ENCODE data around the gene GRM3. TPM values are rescaled to one million over a fixed set of nuclear protein-coding genes. Genes with fewer than 3 reads are reported as not detected.

GRM3 gene
- total and polyA plus RNA-seq, 2 donors: 0.05 to 0.07 TPM

GRCh38 chr7:86768967-86769760 lies 125.5 kb downstream of the GRM3 start:
- 71% methylated on average over 4 of the region's 4 CpGs for WGBS
- no peaks in the 10 kb centered on the region for H3K9me3 ChIP-seq (ENCODE audit: control insufficient read depth in 2 of 2, insufficient read depth in 1 of 2, low read length in 1 of 2)
- no peaks in the 10 kb centered on the region for H3K27me3 ChIP-seq (ENCODE audit: control insufficient read depth in 2 of 2, insufficient read depth in 1 of 2, low read length in 1 of 2)
- DNase-seq (ENCODE audit: low read depth in 6 of 9, low spot score in 9 of 9): no peak
- no peak overlapping the region for H3K4me3 ChIP-seq (ENCODE audit: low read length in 2 of 2)
- no peaks in the 10 kb centered on the region for H3K36me3 ChIP-seq (ENCODE audit: control insufficient read depth in 2 of 2, insufficient read depth in 2 of 2, low read length in 1 of 2)
- no peaks in the 10 kb centered on the region for H3K4me1 ChIP-seq (ENCODE audit: control insufficient read depth in 2 of 2, insufficient read depth in 2 of 2, low read length in 2 of 2)
- H3K27ac ChIP-seq (ENCODE audit: low read depth in 1 of 2, low read length in 1 of 2): no peak overlapping the region

DNA sequence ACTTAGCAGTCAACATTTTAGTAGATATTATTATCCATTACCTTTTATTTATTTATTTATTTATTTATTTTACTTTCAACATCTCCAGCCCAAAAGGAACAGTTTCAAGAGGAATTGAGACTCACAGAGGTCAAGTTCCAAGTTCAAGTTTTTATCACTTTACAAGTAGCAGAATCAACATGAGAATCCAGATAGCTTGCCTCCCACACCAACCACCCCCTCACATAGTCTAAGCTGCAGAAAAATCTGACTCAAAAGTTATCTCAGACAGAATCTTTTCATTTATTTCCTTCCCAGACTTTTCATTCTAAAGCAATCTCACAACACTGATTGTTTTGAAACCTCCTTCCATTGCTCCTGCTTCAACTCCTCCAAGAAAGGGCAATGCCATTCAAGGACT lies 129.6 kb downstream of the GRM3 start:
- no peaks in the 10 kb centered on the region for H3K36me3 ChIP-seq (ENCODE audit: control insufficient read depth in 2 of 2, insufficient read depth in 2 of 2, low read length in 1 of 2)
- H3K4me1 ChIP-seq (ENCODE audit: control insufficient read depth in 2 of 2, insufficient read depth in 2 of 2, low read length in 2 of 2): no peaks in the 10 kb centered on the region
- H3K27ac ChIP-seq (ENCODE audit: low read depth in 1 of 2, low read length in 1 of 2): no peak overlapping the region
- no peaks in the 10 kb centered on the region for H3K27me3 ChIP-seq (ENCODE audit: control insufficient read depth in 2 of 2, insufficient read depth in 1 of 2, low read length in 1 of 2)
- H3K9me3 ChIP-seq (ENCODE audit: control insufficient read depth in 2 of 2, insufficient read depth in 1 of 2, low read length in 1 of 2): no peaks in the 10 kb centered on the region
- DNase-seq (ENCODE audit: low read depth in 6 of 9, low spot score in 9 of 9): no peak
- H3K4me3 ChIP-seq (ENCODE audit: low read length in 2 of 2): no peak overlapping the region

DNA sequence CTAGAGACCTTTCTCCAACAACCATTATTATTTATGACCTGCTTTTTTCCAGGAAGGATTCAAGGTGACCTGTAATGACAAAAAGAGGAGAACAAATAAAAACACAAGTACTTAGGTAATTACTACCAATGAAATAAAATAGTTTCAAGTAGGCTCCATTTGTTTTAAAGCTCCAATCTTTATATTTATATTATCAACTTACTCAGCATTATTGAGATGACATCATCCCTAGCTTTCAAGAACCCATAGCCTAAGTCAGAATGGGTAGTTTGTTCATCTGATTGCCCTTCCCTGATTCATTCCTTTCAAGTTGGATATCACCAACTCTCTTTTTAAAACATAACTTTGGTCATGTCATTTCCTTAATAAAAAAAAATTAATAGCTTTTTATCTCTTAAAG lies 131.5 kb downstream of the GRM3 start:
- Histone ChIP-seq H3K4me3 (ENCODE audit: low read length in 2 of 2) (no peak overlapping the region), H3K4me1 (ENCODE audit: control insufficient read depth in 2 of 2, insufficient read depth in 2 of 2, low read length in 2 of 2) (no peaks in the 10 kb centered on the region), H3K36me3 (ENCODE audit: control insufficient read depth in 2 of 2, insufficient read depth in 2 of 2, low read length in 1 of 2) (no peaks in the 10 kb centered on the region), H3K9me3 (ENCODE audit: control insufficient read depth in 2 of 2, insufficient read depth in 1 of 2, low read length in 1 of 2) (no peaks in the 10 kb centered on the region), H3K27ac (ENCODE audit: low read depth in 1 of 2, low read length in 1 of 2) (no peak overlapping the region), H3K27me3 (ENCODE audit: control insufficient read depth in 2 of 2, insufficient read depth in 1 of 2, low read length in 1 of 2) (no peaks in the 10 kb centered on the region)
- DNase-seq (ENCODE audit: low read depth in 6 of 9, low spot score in 9 of 9): no peak

DNA sequence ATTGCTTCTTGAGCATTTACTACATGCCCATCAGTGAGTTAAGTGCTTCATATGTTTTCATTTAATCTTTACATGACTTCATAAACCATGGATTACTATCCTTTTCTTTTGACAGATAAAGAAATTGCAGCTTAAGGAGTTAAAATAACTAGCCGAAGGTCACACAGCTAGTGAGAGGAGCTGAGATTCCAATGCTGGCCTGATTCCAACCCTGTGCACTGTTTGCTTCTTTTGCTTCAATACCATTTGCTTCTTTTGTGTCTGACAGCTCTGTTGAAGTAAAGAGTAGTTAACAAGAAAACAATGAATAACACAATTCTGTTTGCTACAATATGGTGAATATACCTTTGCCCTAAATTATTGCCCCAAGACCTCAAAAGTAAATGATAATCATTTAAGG lies 132.4 kb downstream of the GRM3 start:
- Histone ChIP-seq H3K4me3 (ENCODE audit: low read length in 2 of 2) (no peak overlapping the region), H3K36me3 (ENCODE audit: control insufficient read depth in 2 of 2, insufficient read depth in 2 of 2, low read length in 1 of 2) (no peaks in the 10 kb centered on the region), H3K9me3 (ENCODE audit: control insufficient read depth in 2 of 2, insufficient read depth in 1 of 2, low read length in 1 of 2) (no peaks in the 10 kb centered on the region), H3K27me3 (ENCODE audit: control insufficient read depth in 2 of 2, insufficient read depth in 1 of 2, low read length in 1 of 2) (no peaks in the 10 kb centered on the region), H3K4me1 (ENCODE audit: control insufficient read depth in 2 of 2, insufficient read depth in 2 of 2, low read length in 2 of 2) (no peaks in the 10 kb centered on the region), H3K27ac (ENCODE audit: low read depth in 1 of 2, low read length in 1 of 2) (no peak overlapping the region)
- 93% methylated on average over 1 of the region's 1 CpG for WGBS
- DNase-seq (ENCODE audit: low read depth in 6 of 9, low spot score in 9 of 9): no peak

DNA sequence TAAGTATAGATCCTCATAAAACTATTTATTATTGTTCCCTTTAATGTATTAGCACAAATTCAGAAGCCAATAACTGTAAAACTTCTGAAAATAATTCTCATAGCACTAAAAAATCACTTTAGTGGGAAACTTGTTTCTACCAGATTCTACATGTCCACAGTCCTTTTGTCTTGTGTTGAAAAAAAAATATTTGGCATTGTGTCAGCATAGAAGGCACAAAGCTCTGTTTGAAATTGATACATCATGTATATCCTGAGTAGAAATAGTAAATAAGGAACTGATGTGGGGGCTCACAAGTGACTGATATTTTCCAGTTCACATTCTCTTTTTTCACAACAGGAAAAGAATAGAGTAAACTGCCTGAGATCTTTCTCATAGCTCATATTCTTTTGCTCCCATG lies 134.6 kb downstream of the GRM3 start:
- Histone ChIP-seq H3K4me1 (ENCODE audit: control insufficient read depth in 2 of 2, insufficient read depth in 2 of 2, low read length in 2 of 2) (no peaks in the 10 kb centered on the region), H3K27me3 (ENCODE audit: control insufficient read depth in 2 of 2, insufficient read depth in 1 of 2, low read length in 1 of 2) (no peaks in the 10 kb centered on the region), H3K4me3 (ENCODE audit: low read length in 2 of 2) (no peak overlapping the region), H3K27ac (ENCODE audit: low read depth in 1 of 2, low read length in 1 of 2) (no peak overlapping the region), H3K9me3 (ENCODE audit: control insufficient read depth in 2 of 2, insufficient read depth in 1 of 2, low read length in 1 of 2) (no peaks in the 10 kb centered on the region), H3K36me3 (ENCODE audit: control insufficient read depth in 2 of 2, insufficient read depth in 2 of 2, low read length in 1 of 2) (no peaks in the 10 kb centered on the region)
- no peak for DNase-seq (ENCODE audit: low read depth in 6 of 9, low spot score in 9 of 9)

- no peaks in the 10 kb centered on the region for H3K27me3 ChIP-seq (ENCODE audit: control insufficient read depth in 2 of 2, insufficient read depth in 1 of 2, low read length in 1 of 2)
- no peaks in the 10 kb centered on the region for H3K36me3 ChIP-seq (ENCODE audit: control insufficient read depth in 2 of 2, insufficient read depth in 2 of 2, low read length in 1 of 2)
- no peak overlapping the region for H3K4me3 ChIP-seq (ENCODE audit: low read length in 2 of 2)
- H3K4me1 ChIP-seq (ENCODE audit: control insufficient read depth in 2 of 2, insufficient read depth in 2 of 2, low read length in 2 of 2): no peaks in the 10 kb centered on the region
- 87% methylated on average over 2 of the region's 2 CpGs for WGBS
- H3K27ac ChIP-seq (ENCODE audit: low read depth in 1 of 2, low read length in 1 of 2): no peak overlapping the region
- peaks cover 0 to 8% of the 10 kb centered on the region in 2 donors for H3K9me3 ChIP-seq (ENCODE audit: control insufficient read depth in 2 of 2, insufficient read depth in 1 of 2, low read length in 1 of 2)
- DNase-seq (ENCODE audit: low read depth in 6 of 9, low spot score in 9 of 9): no peak
Measured at GRCh38 chr7:86784765-86785164, 141.1 kb downstream of the GRM3 start.

DNA sequence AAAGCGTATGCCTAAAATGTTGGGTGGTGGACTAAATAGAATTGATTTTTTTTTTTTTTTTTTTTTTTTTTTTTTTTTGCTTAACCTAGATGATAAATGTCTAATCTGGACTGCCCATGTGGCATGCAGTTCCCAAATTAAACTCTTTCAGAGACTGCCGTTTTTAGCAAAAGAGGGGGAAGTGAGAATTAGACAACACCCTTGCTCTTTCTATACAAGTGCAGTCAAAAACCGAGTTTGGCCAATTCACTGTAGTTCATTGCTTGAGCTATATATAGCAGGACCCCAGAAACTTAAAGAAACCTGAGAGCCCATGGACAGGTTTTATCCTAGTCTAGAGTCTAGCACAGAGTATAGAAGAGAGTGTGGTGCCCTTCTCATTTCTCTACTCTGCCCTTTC lies 141.9 kb downstream of the GRM3 start:
- no peak for DNase-seq (ENCODE audit: low read depth in 6 of 9, low spot score in 9 of 9)
- 52% methylated on average over 3 of the region's 3 CpGs for WGBS
- H3K9me3 ChIP-seq (ENCODE audit: control insufficient read depth in 2 of 2, insufficient read depth in 1 of 2, low read length in 1 of 2): peaks cover 0 to 8% of the 10 kb centered on the region in 2 donors
- no peaks in the 10 kb centered on the region for H3K27me3 ChIP-seq (ENCODE audit: control insufficient read depth in 2 of 2, insufficient read depth in 1 of 2, low read length in 1 of 2)
- no peaks in the 10 kb centered on the region for H3K4me1 ChIP-seq (ENCODE audit: control insufficient read depth in 2 of 2, insufficient read depth in 2 of 2, low read length in 2 of 2)
- no peaks in the 10 kb centered on the region for H3K36me3 ChIP-seq (ENCODE audit: control insufficient read depth in 2 of 2, insufficient read depth in 2 of 2, low read length in 1 of 2)
- no peak overlapping the region for H3K27ac ChIP-seq (ENCODE audit: low read depth in 1 of 2, low read length in 1 of 2)
- no peak overlapping the region for H3K4me3 ChIP-seq (ENCODE audit: low read length in 2 of 2)

GRCh38 chr7:86786376-86786775 lies 142.7 kb downstream of the GRM3 start:
- Histone ChIP-seq H3K36me3 (ENCODE audit: control insufficient read depth in 2 of 2, insufficient read depth in 2 of 2, low read length in 1 of 2) (no peaks in the 10 kb centered on the region), H3K27me3 (ENCODE audit: control insufficient read depth in 2 of 2, insufficient read depth in 1 of 2, low read length in 1 of 2) (no peaks in the 10 kb centered on the region)
- 98% methylated on average over 36 of the region's 36 CpGs for WGBS

DNA sequence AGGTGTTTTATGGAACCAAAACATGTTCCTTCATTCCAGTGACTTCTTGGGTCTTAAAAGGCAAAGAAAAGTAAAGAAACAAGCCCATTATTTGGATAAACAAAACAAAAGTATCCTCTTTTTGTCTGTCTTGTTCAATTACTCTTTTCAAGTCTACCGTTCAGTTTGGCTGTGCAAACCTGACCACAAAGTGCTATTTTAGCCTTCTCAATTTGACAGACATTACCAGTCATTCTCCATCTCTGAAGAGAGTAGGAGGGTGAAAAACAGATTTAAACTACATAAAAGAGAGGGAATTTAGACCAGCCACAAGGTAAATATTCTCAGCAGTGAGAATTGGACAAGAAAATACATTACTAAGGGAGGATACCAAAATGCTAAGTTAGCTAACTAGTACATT lies 145.2 kb downstream of the GRM3 start:
- Histone ChIP-seq H3K4me3 (ENCODE audit: low read length in 2 of 2) (no peak overlapping the region), H3K27ac (ENCODE audit: low read depth in 1 of 2, low read length in 1 of 2) (no peak overlapping the region), H3K27me3 (ENCODE audit: control insufficient read depth in 2 of 2, insufficient read depth in 1 of 2, low read length in 1 of 2) (no peaks in the 10 kb centered on the region), H3K9me3 (ENCODE audit: control insufficient read depth in 2 of 2, insufficient read depth in 1 of 2, low read length in 1 of 2) (peaks cover 0 to 8% of the 10 kb centered on the region in 2 donors), H3K36me3 (ENCODE audit: control insufficient read depth in 2 of 2, insufficient read depth in 2 of 2, low read length in 1 of 2) (no peaks in the 10 kb centered on the region), H3K4me1 (ENCODE audit: control insufficient read depth in 2 of 2, insufficient read depth in 2 of 2, low read length in 2 of 2) (no peaks in the 10 kb centered on the region)
- WGBS: 77% methylated on average over 1 of the region's 1 CpG
- DNase-seq (ENCODE audit: low read depth in 6 of 9, low spot score in 9 of 9): no peak

More at GRCh38 chr7:86786376-86786775, 142.7 kb downstream of the GRM3 start:
- Histone ChIP-seq H3K9me3 (ENCODE audit: control insufficient read depth in 2 of 2, insufficient read depth in 1 of 2, low read length in 1 of 2) (peaks cover 0 to 8% of the 10 kb centered on the region in 2 donors), H3K4me3 (ENCODE audit: low read length in 2 of 2) (no peak overlapping the region), H3K27ac (ENCODE audit: low read depth in 1 of 2, low read length in 1 of 2) (no peak overlapping the region), H3K4me1 (ENCODE audit: control insufficient read depth in 2 of 2, insufficient read depth in 2 of 2, low read length in 2 of 2) (no peaks in the 10 kb centered on the region)
- no peak for DNase-seq (ENCODE audit: low read depth in 6 of 9, low spot score in 9 of 9)
